HepG2 (cell line): ENCODE data around the gene TRAP1. TPM values are rescaled to one million over a fixed set of nuclear protein-coding genes. Genes with fewer than 3 reads are reported as not detected.

Source experiments
- CREB1 ChIP-seq, 2 experiments: fragments of 450-650 bp in 1 of 2; IDR thresholded peaks; 2 replicates each; pipeline ENCODE4 v1.6.1; 2016 to 2017; ENCODE audit warnings: control low read depth in 1 of 2, mild to moderate bottlenecking in 1 of 2, missing compliant biosample characterization in 1 of 2, missing genetic modification characterization in 1 of 2
- DMTF1 ChIP-seq: sonication (generic); formaldehyde crosslinking; IDR thresholded peaks from 2 replicates; pipeline ENCODE4 v1.4.0; 2020; ENCODE audit warnings: mild to moderate bottlenecking, missing genetic modification reagents
- HOXA3 ChIP-seq: sonication (generic); formaldehyde crosslinking; IDR thresholded peaks from 2 replicates; pipeline ENCODE4 v1.5.0; 2020; ENCODE audit warnings: missing genetic modification reagents
- SOX6 ChIP-seq, 2 experiments: fragments of 450-650 bp in 1 of 2; sonication (generic) in 1 of 2; formaldehyde crosslinking in 1 of 2; IDR thresholded peaks; 2 replicates each; pipeline versions ENCODE4 v1.4.0 to v1.6.1; 2017 to 2020; ENCODE audit warnings: antibody characterized with exemption in 1 of 2, mild to moderate bottlenecking in 1 of 2, missing genetic modification reagents in 1 of 2
- TGIF2 ChIP-seq: IDR thresholded peaks from 2 replicates; pipeline ENCODE4 v1.6.1; 2016; ENCODE audit warnings: control low read depth, missing compliant biosample characterization
- ZBTB38 ChIP-seq: sonication (generic); formaldehyde crosslinking; IDR thresholded peaks from 2 replicates; pipeline ENCODE4 v1.5.1; 2020; ENCODE audit warnings: mild to moderate bottlenecking, missing genetic modification reagents
- ZNF20 ChIP-seq: sonication (generic); formaldehyde crosslinking; IDR thresholded peaks from 2 replicates; pipeline ENCODE4 v1.4.0; 2020; ENCODE audit warnings: mild to moderate bottlenecking, moderate library complexity, missing genetic modification reagents
- ZNF629 ChIP-seq: sonication (generic); formaldehyde crosslinking; conservative IDR thresholded peaks from 2 replicates; pipeline ENCODE4 v1.5.0; 2020; ENCODE audit warnings: missing genetic modification reagents
- ZNF777 ChIP-seq: sonication (generic); formaldehyde crosslinking; IDR thresholded peaks from 2 replicates; pipeline ENCODE4 v1.4.0; 2020; ENCODE audit warnings: missing genetic modification reagents
- polyA plus RNA-seq, 8 experiments: library from polyadenylated mRNA; depleted of rRNA in 3 of 8; stranded (reverse) in 7 of 8; unstranded in 1 of 8; fragments of >200 nt; fragmentation: Illumina TruSeq in 4 of 8; extraction: Trizol in 4 of 8; gene quantifications; 2 replicates each; pipeline versions ENCODE4 v1.2.1 to v1.2.3, GENCODE V29; 2011 to 2016; ENCODE audit warnings: low read depth in 4 of 8, missing spikeins in 1 of 8, mixed read lengths in 1 of 8; ENCODE audit not compliant: insufficient read depth in 1 of 8
- total RNA-seq, 5 experiments: library from RNA; depleted of rRNA; stranded (reverse); fragments of >200 nt; fragmentation: Illumina TruSeq; extraction: Trizol; gene quantifications; 2 replicates each; pipeline ENCODE4 v1.2.3, GENCODE V29; 2016; ENCODE audit warnings: low read depth in 1 of 5
- TF ChIP-seq, protein P1 (sequence below): sonication (generic); formaldehyde crosslinking; IDR thresholded peaks from 2 replicates; pipeline ENCODE4 v1.5.1; 2020; ENCODE audit warnings: mild to moderate bottlenecking, missing genetic modification reagents, moderate library complexity

The TRAP1 gene
- total and polyA plus RNA-seq, 2 of the 13 experiments (the other 11 are each of a cell fraction or from before 2014, with no cell fraction given) = 127 to 240 TPM

GRCh38 chr16:3712861-3713372 lies 4.4 kb downstream of the TRAP1 start (continued):
- TF ChIP-seq DMTF1 (CRISPR knock-in tag) = 0 out of 2 replicates have a peak, but pooled peaks have one; percentile 60
- TF ChIP-seq ZBTB38 (CRISPR knock-in tag) = peak; percentile 14; the same call in 1 of the 2 replicates
- TF ChIP-seq HOXA3 = peak; percentile 69; the same call in 1 of the 2 replicates
- no peak for TF ChIP-seq SOX6 (IDR thresholded peaks at IDR 0.05)
- TF ChIP-seq SOX6 (CRISPR knock-in tag; IDR thresholded peaks at IDR 0.05) = peak; percentile 37
- 0 out of 2 replicates have a peak, but pooled peaks have one; percentile 14 for TF ChIP-seq CREB1 (IDR thresholded peaks at IDR 0.05)
- no peak for TF ChIP-seq CREB1 (CRISPR knock-in tag; IDR thresholded peaks at IDR 0.05)
- 0 out of 2 replicates have a peak, but pooled peaks have one; percentile 10 for TF ChIP-seq ZNF629 (CRISPR knock-in tag)
- no peak for TF ChIP-seq ZNF20 (CRISPR knock-in tag)
- TF ChIP-seq, protein P1, sequence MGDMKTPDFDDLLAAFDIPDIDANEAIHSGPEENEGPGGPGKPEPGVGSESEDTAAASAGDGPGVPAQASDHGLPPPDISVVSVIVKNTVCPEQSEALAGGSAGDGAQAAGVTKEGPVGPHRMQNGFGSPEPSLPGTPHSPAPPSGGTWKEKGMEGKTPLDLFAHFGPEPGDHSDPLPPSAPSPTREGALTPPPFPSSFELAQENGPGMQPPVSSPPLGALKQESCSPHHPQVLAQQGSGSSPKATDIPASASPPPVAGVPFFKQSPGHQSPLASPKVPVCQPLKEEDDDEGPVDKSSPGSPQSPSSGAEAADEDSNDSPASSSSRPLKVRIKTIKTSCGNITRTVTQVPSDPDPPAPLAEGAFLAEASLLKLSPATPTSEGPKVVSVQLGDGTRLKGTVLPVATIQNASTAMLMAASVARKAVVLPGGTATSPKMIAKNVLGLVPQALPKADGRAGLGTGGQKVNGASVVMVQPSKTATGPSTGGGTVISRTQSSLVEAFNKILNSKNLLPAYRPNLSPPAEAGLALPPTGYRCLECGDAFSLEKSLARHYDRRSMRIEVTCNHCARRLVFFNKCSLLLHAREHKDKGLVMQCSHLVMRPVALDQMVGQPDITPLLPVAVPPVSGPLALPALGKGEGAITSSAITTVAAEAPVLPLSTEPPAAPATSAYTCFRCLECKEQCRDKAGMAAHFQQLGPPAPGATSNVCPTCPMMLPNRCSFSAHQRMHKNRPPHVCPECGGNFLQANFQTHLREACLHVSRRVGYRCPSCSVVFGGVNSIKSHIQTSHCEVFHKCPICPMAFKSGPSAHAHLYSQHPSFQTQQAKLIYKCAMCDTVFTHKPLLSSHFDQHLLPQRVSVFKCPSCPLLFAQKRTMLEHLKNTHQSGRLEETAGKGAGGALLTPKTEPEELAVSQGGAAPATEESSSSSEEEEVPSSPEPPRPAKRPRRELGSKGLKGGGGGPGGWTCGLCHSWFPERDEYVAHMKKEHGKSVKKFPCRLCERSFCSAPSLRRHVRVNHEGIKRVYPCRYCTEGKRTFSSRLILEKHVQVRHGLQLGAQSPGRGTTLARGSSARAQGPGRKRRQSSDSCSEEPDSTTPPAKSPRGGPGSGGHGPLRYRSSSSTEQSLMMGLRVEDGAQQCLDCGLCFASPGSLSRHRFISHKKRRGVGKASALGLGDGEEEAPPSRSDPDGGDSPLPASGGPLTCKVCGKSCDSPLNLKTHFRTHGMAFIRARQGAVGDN (CRISPR knock-in tag) = peak; percentile 54
- TF ChIP-seq ZNF777 (CRISPR knock-in tag) = peak; percentile 97
- peak; percentile 57; the same call in 1 of the 2 replicates for TF ChIP-seq TGIF2
